Stimulated activated CD8-positive, alpha-beta memory T cell treated with anti-CD3 and anti-CD28 coated beads, Interleukin-4, amount 100 ng/mL, for 48 hours (primary cell): ENCODE data around the gene METTL14.

Source experiments
- DNase-seq: peaks from one replicate; pipeline ENCODE4 v3.0.0-alpha.2; 2020

METTL14 gene

DNA sequence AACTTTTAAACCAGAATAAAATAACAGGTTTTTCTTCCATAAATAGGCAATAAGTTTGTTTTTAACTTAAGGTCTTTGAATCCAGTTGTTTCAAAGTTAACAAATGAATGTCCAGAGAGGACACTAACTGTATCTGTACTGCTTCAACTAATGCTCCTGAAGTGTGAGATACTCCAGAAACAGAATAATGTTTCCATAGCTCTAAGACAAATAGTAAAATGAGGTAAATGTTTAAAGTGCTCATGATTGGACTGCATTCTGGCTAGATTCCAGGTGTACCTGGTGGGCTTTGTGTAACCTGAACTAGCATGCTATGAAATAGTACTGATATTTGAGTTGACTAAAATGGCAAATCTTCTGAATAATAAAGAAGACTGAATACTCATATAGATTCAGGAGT is 51.7 kb downstream of the METTL14 start:
- DNase-seq, result no peak

DNA sequence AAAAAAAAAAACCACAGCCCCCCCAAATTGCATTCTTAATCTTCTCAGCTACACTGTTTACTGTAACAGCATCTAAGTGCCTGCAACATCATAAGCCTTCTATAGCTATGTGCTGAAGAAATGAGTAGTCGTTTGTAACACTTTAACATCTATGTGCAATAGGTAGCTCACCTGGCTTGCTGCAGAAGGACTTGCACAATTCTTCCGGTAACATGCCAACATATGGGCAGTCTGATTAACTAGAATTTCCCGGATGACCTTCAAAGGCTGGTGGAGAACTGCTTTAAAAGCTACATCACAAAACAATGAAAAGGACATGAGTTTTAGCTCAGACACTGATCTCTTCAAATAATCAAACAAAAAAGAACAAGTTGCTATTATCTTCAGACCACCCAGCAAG is 52.9 kb downstream of the METTL14 start:
- no peak for DNase-seq

DNA sequence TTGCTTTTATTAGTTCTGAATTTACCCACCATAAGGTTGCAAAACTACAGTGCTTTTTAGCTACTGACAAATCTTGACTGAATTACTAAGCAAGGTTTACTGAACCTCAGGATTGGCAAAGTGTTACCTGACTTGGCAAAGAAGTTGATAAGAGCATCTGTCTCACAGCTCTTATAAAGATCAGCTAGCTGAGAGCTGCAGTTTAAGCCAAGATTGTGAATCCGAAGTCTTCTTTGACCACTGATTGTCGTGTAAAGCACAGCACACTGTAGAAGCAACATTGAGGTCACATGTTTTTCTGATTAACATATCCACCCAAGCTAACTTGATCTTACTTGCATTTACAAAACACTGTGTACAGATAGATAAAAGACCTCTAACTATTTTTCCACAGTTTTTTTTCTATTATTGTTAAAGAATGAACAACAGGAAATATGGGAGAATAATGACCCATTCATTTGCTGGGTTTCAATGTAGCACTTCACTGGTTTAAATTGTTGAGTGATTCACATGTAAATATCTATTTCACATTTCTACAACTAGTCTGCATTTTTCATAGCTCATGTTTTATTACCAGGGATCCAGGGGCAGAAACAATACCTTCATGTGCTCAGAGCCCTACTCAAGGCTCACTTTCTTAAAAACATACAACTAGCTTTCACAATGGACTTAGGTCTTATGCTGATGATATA is 54.0 kb downstream of the METTL14 start:
- DNase-seq, result no peak

- DNase-seq, result no peak
Observed at GRCh38 chr4:118740869-118741268, 55.7 kb downstream of the METTL14 start.

DNA sequence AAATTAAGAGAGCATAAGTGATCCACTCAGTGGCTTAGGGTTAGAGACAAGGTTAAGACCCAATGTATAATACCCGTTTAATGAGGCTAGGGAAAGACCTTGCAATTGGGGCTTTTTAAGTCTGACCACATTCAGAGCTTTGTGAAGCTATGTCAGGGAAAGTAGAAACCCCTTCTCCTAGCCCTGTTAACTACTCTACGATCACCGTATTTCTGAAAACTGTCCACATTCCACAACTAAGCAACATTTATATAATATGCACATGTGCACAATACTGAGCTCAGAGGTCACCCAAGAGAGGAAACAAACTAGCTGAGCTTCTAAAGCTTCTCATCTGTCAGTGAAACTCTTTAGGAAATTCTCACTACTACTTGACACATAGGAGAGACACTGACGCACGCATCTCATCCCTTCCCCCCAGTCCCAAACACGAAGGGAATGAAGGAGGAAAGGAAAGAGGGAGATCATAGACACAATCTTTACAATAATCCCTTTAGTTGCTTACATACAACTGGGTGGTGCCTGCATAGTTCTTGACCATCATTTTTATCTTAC is 56.2 kb downstream of the METTL14 start:
- no peak for DNase-seq

GRCh38 chr4:118742050-118742449 is 56.9 kb downstream of the METTL14 start:
- DNase-seq, result no peak

GRCh38 chr4:118743867-118744266 is 58.7 kb downstream of the METTL14 start:
- DNase-seq, result no peak

DNA sequence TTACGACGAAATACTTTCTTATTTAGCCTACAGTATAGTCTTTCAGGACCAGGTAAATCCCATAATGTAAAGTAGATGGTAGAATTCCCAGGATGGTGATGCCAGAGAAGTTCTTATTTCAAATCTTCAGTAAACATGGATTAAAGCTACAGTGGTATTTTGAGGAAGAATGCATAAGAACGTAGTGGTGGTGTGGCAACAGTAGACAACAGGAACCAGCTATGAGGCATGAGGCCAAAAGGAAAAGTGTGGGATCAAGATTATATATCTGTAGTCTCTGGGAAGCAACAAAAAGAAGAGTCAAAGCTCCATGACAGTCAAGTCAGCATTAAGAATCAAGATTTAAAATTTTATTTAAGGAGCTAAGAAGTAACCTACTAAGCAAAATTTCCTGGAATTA is 60.2 kb downstream of the METTL14 start:
- no peak for DNase-seq

DNA sequence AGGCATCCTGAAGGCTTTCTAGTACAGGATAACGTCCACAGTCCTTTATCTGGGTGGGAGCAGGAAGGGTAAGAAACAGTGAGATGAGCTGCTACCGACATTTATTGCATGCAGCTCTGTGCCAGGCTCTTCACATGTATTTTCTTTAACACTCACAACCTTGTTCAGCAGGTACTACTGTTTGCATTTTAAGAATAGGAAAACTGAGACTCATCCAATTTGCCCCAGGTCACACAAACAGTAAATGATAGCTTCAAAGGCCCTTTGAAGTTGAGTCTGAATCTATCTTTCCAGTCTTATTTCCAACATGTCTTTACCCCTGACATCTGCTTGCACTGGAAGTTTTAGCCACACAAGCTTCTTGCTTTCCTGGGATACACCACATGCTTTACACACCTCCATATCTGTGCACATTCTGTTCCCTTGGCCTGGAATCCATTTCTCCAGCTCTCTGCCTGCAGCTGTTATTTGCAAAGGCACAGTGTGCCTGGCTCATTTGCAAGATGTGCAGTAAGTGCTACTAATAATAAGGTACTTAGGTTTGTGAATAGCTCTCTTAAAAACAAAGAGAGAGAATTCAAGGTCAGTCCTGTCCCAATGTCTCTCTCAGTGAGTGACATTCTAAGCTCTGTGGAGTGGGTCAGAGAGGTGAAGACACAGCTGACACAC is 61.2 kb downstream of the METTL14 start:
- DNase-seq, result no peak

DNA sequence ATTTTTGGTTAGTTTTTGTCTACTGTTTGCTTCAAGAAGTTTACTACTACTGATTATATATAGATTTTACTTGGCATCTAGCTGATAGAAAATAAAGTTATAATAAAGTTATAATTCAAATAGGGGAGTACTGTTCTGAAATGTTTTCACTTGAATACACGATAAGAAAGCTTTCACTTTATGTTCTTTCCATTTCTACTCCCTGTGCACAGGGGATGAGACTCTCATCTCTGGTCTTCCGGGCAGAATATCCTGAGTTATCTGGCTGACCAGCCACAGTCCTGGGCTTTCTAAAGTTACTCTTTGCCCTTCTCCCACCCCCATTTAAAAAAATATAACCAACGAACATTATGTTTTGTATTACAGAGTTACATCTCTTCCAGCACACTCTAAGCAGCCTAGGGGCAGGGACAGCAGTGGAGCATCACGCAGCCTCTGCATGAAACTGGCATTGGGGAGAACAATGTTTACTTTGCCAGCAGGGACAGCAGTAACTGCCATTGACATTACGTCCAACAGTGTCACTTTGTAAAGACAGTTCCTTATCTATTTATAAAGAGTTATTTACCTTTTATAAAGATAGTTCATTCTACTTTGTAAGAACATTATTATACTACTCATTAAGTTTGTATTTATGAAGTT is 64.3 kb downstream of the METTL14 start:
- no peak for DNase-seq

- DNase-seq, result no peak
Observed at GRCh38 chr4:118751629-118752323, 66.6 kb downstream of the METTL14 start.

DNA sequence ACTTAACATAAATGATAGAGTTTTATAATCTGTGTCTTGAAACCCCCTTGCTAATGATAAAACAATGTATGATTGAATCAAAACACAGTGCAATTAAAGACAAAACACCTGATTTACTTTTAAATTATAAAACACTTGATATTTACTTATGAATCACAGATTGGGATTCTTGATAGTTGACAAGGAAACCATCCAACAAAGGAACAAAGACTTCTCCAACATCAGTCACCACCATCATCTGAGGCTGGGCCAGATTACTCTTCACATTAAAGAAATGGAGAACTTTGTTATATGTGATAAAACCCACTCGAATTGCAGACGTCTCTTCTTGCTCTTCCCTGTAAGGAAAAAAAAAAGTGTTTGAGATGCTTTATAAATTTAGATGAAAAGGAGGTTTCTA is 67.4 kb downstream of the METTL14 start:
- no peak for DNase-seq

DNA sequence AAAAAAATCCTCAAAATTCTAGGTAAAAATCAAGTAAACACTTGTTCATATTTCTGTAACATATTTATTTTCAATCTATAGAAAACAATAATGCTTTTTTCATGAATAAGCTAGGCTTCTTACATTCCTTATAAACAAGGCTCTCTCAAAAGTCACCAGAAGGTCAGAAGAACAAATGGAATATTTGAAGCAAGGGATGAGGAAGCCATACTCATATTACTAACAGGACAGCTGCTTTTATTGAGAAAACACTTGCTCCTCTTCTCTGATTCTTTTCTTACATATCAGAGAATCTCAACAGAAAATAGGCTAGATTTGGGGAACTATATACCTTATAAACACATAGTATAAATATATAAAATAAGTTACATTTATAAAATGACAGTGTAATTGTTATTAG is 67.9 kb downstream of the METTL14 start:
- no peak for DNase-seq

DNA sequence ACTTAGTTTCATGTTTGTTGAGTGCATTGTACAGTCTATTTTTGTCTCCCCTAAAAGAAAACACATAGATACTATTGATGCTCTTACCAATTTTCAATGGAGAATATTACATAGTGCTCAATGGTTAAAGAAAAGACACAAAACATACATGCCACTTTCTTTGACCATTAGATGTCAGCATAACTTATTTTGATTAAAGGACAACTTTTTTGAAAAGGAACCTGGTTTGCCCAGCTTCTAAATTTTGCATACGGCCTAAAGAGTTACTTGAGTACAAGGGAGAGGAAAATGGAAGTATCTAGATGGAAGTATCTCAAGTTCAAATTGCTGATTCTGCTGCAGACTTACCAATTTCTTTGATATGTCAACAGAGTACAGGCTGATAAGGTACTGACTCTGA is 68.5 kb downstream of the METTL14 start:
- no peak for DNase-seq

DNA sequence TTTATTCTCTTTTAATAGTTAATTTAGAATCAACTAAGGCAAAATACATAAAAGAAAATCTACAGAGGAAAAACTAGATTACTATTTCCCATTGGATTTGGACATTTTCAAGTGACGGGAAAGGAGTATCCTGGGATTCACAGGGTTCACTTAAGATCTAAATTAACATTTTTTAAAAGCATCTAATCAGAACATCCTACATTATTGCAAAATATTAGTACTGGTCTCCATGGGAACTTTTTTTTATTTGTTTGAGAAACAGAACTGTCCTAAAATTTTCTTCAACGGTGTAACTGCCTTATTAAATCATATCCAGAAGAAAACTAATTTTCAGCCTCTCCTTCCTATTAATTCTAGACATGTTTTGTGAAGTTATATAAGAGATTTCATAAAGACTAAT is 69.7 kb downstream of the METTL14 start:
- DNase-seq, result no peak

- no peak for DNase-seq
Observed at GRCh38 chr4:118755438-118756226, 70.4 kb downstream of the METTL14 start.

DNA sequence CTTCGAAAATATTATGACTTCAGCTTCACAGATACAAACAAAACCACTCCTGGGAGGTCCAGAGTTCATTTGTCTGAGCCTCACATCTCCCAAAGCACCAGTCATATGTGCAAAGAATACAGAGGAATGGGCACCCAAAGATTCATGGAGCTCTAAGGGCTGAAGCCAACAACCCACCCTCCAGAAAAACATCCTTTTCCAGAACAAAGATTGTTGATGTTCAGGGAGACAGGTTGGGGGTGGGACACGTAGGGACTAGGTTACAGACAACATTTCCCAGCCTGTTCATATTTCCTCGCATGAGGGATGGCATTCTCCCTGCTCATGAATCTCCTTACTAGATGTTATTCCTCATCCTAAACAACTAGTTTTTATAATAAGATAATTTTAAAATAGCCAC is 71.2 kb downstream of the METTL14 start:
- no peak for DNase-seq

DNA sequence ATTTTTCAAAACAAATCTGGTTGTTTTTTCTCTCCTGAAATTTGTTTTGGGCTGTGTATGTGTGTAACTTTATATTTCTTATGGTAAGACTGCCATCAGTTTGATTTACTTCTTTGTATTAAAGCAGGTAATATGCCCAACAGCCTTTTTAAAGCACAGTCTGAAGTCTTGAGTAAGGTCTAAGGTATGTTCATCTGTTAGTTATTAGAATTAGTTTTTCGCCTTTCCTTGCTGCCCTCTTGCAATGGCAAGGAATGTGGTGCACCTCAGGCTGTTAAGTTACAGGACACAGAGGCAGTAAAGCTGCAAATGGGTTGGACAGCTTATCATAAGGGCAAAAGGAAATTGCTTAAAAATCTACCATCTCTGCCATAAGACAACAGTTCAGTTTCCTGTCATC is 71.8 kb downstream of the METTL14 start:
- DNase-seq, result no peak

GRCh38 chr4:118757761-118758251 is 72.6 kb downstream of the METTL14 start:
- no peak for DNase-seq

- DNase-seq, result no peak
Observed at GRCh38 chr4:118758293-118758692, 73.1 kb downstream of the METTL14 start.

DNA sequence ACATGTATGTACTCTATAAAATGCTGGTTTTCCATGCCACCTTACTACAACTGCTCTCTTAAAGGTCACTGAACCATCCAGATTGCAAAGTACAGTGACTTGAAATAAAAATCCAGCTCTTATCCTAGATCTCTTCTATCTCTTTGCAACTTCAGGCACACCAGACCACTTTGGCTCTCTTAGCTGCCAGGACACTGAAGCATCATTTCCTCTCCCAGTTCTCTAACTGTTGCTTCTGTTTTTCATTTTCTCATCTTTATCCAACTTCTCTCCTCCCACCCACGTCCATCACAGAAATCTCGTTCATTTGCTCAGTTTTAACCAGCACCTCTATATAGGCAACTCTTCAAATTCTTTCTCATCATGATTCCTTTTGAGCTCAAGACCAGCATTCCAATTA is 74.3 kb downstream of the METTL14 start:
- DNase-seq, result no peak

DNA sequence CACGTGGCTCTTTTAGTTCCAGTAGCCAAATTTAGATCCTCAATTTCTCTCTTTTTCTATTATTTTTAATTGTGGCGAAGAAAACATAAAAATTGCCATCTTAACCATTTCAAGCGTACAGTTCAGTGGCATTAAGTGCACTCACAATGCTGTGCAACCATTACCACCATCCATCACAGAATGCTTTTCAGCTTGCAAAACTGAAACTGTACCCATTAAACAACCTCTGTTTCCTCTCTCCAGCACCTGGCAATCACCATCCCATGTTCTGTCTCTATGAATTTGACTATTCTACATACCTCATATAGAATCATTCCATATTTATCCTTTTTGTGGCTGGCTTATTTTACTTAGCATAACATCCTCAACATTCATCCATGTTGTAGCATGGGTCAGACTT is 74.9 kb downstream of the METTL14 start:
- DNase-seq, result no peak
